Uterus (tissue), 2 donors: ENCODE results near the gene ADCY5.

Experiments used
- POLR2A ChIP-seq, 2 donors: fragments of 450-650 bp; IDR thresholded peaks; one replicate each; pipeline ENCODE4 v1.6.1; 2016; ENCODE audit warnings: antibody characterized with exemption in 2 of 2, mild to moderate bottlenecking in 1 of 2, moderate library complexity in 1 of 2
- TF ChIP-seq, protein P1 (sequence below), 4 experiments: fragments of 200-600 bp in 2 of 4; fragments of 450-650 bp in 2 of 4; sonication (generic) in 2 of 4; IDR thresholded peaks; one replicate each; pipeline ENCODE4 v1.5.1; 2016 to 2019; ENCODE audit warnings: antibody characterized with exemption in 4 of 4, mild to moderate bottlenecking in 2 of 4, moderate library complexity in 1 of 4

DNA sequence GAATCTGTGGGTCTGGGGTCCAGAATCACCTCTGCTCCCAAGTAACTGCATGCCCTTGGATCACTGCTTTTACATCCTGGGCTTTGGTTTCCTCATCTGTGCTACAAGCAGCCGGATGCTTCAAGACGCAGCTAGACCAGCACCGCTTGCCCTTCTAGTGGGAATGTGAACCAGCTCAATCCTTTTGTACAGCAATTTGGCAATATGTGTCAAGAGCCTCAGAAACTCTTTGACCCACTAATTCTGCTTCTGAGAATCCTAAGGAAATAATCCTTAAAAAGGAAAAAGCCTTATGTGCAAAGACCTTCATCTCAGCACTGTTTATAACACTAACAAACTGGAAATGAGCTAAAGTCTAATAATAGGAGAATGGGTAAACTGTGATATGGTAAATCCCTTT lies 48.7 kb downstream of the ADCY5 start:
- TF ChIP-seq, protein P1, sequence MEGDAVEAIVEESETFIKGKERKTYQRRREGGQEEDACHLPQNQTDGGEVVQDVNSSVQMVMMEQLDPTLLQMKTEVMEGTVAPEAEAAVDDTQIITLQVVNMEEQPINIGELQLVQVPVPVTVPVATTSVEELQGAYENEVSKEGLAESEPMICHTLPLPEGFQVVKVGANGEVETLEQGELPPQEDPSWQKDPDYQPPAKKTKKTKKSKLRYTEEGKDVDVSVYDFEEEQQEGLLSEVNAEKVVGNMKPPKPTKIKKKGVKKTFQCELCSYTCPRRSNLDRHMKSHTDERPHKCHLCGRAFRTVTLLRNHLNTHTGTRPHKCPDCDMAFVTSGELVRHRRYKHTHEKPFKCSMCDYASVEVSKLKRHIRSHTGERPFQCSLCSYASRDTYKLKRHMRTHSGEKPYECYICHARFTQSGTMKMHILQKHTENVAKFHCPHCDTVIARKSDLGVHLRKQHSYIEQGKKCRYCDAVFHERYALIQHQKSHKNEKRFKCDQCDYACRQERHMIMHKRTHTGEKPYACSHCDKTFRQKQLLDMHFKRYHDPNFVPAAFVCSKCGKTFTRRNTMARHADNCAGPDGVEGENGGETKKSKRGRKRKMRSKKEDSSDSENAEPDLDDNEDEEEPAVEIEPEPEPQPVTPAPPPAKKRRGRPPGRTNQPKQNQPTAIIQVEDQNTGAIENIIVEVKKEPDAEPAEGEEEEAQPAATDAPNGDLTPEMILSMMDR (IDR thresholded peaks at IDR 0.05), result no peak
- TF ChIP-seq POLR2A (IDR thresholded peaks at IDR 0.05), result no peak
